ENCODE results near the gene EVA1A.

Gene EVA1A

GRCh38 chr2:75564026-75564688, 3.4 kb upstream of the EVA1A start:
- no peak for FAIRE-seq
- DNase-seq (ENCODE audit: insufficient read length, low spot score) = no peak

DNA sequence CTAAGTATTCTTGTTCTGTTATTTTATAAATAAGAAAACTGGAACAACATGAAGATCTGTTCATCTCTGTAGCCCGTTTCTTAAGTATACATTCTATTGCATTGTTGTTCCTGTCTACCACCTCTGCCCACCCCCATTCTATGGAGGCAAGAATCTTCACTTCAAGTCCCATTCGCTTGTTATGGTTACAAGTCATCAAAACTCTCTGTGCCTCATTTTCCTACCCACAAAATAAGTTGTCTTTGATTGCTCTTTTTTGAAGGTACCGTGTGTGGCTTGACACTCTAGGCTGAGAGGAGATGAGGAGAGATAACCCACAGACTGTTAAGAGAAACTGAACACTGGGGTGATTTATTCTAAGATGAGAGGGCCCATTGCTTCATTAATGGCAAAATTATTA, 2.9 kb upstream of the EVA1A start:
- no peak for FAIRE-seq
- DNase-seq (ENCODE audit: insufficient read length, low spot score) = no peak

DNA sequence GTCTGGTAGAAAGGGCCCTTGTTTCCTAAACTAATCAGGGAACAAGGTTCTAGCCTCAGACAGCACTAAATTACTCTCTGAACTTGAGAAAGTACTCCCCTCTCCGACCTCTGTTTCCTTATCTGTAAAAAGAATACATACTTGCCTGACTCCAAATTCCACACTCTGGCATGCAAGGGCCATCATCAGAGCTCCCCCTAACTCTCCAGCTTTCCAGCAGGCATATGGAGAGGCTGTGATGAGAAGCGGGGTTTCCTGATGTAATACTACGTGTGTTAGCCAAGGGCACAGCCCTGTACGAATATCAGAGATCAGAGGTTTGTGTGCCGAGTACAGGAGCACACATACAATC, 1.8 kb upstream of the EVA1A start:
- FAIRE-seq = no peak
- DNase-seq (ENCODE audit: insufficient read length, low spot score) = no peak

DNA sequence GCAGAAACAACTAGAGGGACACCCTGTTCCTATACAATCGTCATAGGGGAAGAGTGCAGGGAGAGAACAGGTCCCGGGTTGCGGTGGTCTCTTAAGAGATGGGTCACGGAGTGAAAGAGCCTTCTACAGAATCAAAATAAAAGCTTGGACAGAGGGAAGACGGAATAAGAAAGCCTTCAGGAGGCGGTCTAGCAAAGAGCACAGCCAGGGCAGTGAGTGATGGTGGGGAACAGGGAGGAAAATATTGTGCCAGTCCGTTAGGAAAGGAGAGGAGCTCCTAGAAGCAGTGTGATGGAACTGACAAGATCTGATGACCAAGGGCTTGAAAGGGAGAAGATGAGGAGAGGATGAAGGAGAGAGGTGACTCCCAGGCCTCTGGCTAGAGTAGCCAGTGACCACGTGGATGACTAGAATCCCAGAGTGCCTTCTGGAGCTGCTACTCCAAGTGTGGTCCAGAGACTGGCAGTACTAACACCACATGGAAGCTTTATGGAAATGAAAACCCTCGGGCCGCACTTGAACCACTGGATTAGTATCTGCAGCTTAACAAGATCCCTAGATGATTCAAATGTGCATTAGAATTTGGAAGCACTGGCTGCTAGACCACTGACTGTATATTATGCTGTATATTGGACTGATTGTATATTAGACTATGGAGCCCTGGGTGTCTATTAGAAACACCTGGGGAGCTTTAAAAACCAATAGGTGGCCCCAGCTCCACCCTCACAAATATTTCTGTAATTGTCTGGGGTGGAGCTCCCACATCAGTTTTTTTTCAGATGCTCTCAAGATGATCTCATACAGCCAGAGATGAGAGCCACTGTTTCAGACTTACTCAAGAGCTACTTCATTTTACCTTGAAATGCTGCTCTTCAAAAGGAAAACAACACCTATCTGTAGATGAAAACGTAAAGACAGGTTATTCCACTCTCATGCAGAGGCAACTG, 1.1 kb upstream of the EVA1A start:
- no peak for DNase-seq (ENCODE audit: insufficient read length, low spot score)
- FAIRE-seq = no peak

GRCh38 chr2:75560022-75560767, 544 bp downstream of the EVA1A start:
- FAIRE-seq (no peak), DNase-seq (ENCODE audit: insufficient read length, low spot score) (no peak)

DNA sequence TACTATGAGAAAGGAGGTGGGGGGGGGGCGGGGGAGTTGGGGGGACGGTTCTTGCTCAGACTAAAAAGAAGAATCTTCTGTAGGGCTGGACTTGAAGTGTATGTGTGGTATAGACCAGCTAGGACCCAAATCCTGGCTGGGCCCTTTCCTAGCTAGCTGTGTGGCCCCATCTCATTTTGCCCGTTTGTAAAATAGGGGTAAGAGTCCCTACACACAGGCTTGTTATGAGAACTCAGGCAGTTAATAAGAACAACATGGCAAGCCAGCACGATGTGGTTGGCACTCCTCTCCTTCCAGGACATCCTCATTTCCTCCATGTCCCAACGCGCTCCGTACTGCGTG, 1.1 kb downstream of the EVA1A start:
- no peak for DNase-seq (ENCODE audit: insufficient read length, low spot score)
- no peak for FAIRE-seq

DNA sequence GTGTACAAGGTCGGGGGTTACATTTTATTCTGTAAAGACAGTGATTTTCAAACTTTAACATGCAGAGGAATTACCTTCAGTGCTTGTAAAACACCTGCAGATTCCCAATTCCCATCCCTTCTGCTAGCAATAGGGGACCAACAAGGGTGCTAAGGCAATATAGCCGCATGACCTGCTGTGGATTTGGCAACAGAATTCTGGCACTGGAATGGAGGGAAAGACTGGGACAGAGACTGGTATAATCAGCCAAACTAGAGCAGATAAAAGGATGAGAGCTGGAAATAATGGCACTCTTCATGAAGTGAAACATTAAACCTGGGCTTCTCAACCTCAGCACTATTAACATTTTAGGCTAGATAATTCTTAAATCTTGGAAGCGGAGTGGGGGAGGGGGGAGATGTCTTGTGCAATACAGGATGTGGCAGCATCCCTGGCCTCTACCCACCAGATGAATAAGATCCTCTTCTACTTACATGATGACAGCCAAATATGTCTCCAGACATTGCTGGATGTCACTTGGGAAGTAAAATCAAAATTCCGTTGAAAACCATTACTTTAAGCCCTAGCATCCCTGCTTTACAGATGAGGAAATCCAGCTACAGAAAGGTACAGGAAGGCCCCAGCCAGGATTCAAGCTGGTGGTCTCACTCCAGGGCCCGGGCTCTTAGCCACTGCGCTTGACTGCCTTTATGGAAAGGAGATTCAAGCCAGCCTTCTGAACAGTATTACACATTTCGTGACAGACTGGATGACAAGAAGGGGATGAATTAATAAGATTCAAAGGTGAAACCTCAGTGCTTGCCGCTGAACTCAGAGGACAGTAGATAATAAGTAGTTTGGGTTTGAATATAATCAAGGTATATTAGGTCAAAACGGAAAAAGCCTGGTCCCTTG, 1.7 kb downstream of the EVA1A start:
- FAIRE-seq (no peak), DNase-seq (ENCODE audit: insufficient read length, low spot score) (no peak)

- DNase-seq (ENCODE audit: insufficient read length, low spot score) = no peak
These were observed 2.6 kb downstream of the EVA1A start for GRCh38 chr2:75558136-75558535.

GRCh38 chr2:75557474-75558133, 3.1 kb downstream of the EVA1A start:
- no peak for DNase-seq (ENCODE audit: insufficient read length, low spot score)
- no peak for FAIRE-seq

More at GRCh38 chr2:75558136-75558535, 2.6 kb downstream of the EVA1A start:
- FAIRE-seq = no peak

- no peak for FAIRE-seq
- no peak for DNase-seq (ENCODE audit: insufficient read length, low spot score)
These were observed 3.9 kb downstream of the EVA1A start for GRCh38 chr2:75556679-75557366.

- no peak for DNase-seq (ENCODE audit: insufficient read length, low spot score)
- FAIRE-seq = no peak
These were observed 5.0 kb downstream of the EVA1A start for GRCh38 chr2:75555701-75556100.

GRCh38 chr2:75553935-75554531, 6.7 kb downstream of the EVA1A start:
- DNase-seq (ENCODE audit: insufficient read length, low spot score) (no peak), FAIRE-seq (no peak)

DNA sequence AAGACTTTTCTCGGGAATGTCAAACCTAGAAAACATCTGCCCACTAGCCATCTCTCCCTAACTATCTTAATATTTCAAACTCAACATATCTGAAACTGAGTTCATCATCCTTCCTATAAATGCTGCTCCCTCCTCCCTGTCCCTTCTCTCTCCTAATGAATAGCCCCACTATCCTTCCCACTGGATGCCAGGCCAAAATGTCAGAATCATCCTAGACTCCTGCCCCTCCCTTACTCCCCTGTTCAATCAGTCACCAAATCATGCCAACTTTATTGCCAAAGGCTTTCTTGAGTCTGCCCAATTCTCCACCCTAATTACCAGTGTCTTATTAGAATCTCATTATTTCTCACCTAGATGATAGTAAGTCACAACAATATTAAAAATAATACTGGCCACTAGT, 8.5 kb downstream of the EVA1A start:
- FAIRE-seq (no peak), DNase-seq (ENCODE audit: insufficient read length, low spot score) (no peak)

DNA sequence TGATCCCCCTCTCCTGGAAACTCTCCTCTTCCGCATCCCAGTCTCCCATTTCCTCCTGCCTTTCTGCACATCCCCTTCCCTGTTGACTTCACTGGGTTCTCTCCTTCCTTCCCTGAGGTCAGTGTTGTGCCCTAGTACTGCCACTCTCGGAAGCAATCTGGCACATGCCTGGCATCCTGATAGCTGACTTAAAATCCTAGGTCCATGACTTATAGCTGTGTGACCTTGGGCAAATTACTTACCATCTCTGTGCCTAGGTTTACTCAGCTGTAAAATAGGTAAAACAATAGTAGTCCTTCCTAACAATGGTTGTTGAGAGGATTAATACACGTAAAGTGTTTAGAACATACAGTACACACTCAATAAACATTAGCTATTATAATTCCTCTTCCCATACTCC, 9.3 kb downstream of the EVA1A start:
- DNase-seq (ENCODE audit: insufficient read length, low spot score) = no peak
- FAIRE-seq = no peak

DNA sequence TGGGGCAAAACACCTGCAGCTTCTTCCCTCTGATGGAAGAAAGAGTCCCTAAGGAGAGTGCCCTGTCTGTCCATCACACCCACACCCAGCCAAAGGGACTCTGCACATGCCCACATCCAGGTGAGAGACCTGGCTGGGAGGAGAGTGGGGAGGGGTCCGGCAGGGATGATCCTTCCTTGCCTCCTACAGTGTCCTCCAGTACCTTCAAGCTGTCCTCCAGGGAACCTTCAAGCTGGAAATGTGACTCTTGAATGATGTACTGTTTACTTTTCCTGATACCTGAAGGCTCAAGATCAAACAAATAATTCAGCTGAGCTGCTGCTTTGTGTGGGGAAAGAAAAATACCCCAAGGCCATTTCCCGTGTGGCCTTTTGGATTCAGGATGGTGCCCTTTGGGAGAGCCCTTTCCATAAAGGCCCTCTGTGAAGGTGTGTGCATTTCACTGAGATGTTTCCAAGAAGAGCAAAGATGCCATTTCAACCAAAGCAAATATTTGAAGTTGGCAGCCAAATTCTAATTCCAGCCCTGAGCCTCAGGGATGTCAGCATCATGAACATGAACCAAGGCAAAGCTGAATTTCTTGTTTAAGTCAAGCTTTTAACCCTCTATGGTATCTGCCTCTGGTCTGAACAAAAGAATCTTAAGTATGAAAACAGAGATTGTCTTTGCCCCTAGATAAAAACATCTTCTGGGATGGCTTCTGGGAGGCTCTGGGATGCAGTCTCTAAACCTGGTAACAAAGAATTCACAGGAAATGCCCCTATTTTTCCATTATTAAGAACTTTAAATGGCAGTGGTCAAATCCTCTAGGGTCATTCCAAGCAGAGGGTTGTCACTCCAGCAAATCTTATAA, 11.1 kb downstream of the EVA1A start:
- DNase-seq (ENCODE audit: insufficient read length, low spot score) = no peak

GRCh38 chr2:75548036-75548573, 12.6 kb downstream of the EVA1A start:
- DNase-seq (ENCODE audit: insufficient read length, low spot score) (no peak), FAIRE-seq (no peak)

More for the DNA sequence above, 11.1 kb downstream of the EVA1A start:
- no peak for FAIRE-seq

DNA sequence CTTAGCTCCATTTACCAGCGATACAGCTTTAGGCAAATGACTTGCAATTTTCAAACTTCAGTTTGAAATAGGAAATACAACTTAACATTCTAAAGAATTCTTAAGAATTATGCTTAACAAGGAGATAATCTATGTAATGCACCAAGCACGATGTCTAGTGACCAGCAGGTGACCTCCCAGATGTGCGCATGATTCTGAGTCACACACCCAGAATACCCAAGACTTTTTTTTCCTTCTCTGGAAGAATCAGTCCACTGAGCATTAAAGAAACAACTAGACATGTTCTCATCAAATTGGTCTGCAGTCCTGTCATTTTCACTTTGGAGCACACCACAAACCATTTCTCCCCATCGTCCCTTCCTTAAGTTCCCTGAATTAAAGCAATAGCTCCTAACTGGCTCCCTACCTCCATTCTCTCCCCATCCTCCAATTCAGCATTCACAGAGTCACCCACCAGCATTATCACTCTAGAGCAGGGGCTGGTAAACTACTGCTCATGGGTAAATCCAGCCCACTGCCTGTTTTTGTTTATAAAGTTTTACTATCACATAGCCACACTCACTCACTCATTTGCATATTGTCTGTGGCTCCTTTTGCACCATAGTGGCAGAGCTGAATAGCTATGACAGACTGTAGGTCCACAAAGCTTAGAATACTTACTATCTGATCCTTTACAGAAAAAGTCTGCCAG, 13.2 kb downstream of the EVA1A start:
- DNase-seq (ENCODE audit: insufficient read length, low spot score) = no peak
- FAIRE-seq = no peak

Data from GM19239 (cell line).